ENCODE results near the gene FILIP1.

The FILIP1 gene

DNA sequence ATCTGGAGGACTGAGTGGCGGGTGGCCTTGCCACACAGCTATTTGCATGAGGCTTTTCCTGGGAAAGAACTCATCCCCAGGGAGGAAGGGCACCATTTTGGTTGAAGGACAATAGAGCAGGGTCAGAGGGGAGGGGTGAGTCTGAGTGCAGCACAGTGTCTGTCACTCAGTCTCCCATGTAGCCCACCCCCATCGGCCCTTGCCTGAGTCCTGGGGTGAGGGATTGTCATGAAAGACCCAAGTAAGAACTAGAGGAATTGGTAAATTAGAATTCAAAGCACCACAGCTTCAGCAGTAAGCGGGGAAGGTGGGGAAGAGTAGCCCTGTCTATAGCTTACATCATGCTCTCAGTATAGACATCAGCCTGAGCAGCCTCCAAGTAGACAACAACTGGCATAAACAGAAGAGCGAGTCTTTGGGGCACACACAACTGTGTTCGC, 118.6 kb downstream of the FILIP1 start:
- DNase-seq: no peak

DNA sequence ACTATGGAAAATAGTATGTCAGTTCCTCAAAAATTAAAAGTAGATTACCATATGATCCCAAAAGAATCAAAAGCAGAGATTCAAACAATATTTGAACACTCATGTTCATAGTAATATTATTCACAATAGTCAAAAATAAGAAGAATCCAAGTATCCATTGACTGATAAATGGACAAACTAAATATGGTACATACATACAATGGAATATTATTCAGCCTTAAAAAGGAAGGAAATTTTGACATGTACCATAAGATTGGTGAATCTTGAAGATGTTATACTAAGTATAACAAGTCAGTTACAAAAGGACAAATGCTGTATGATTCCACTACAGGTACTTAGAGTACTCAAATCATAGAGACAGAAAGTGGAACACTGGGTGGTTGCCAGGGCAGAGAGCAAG, 120.7 kb downstream of the FILIP1 start:
- no peak for DNase-seq

DNA sequence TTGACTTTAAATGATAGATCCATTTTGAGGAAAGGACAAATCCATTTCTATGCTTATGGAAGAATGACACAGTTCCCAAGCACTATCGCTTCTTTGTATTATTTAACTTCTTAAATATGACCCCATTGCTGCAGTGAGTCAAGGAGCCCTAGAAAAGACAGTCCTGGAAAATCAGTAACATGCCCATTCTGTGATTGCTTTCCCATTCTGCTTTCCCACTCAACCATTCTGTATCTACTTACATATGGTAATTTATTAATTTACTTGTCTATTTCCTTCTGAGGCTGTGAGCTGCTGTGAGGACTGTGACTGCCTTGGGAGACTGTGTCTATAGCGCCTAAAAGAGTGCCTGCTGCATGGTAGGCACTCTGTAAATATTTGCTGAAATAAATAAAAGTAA, 123.6 kb downstream of the FILIP1 start:
- no peak for DNase-seq

DNA sequence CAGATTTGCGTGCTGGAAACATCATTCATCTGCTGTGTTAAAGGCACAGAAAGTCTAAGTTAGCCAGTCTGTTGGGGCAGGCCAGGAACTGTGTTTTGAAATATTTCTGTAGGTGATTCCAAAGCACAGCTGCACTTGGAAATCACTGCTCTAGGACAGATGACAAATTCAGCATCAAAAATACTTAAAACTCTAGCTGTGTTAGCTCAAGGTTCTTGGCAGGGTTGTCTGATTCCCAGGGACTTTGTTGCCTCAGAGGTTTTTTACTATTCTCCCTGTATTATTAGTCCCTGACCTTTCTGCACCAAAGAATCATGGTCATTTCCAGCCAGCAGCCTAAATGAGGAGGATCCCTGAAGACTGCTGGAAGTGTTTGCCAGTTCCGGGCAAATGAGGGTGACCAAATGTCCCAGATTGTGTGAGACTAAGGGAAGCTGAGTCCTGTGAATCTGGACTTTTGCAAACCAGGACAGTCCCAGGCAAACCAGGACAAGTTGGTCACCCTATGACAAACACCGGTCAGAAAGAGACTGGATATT, 124.7 kb downstream of the FILIP1 start:
- no peak for DNase-seq

DNA sequence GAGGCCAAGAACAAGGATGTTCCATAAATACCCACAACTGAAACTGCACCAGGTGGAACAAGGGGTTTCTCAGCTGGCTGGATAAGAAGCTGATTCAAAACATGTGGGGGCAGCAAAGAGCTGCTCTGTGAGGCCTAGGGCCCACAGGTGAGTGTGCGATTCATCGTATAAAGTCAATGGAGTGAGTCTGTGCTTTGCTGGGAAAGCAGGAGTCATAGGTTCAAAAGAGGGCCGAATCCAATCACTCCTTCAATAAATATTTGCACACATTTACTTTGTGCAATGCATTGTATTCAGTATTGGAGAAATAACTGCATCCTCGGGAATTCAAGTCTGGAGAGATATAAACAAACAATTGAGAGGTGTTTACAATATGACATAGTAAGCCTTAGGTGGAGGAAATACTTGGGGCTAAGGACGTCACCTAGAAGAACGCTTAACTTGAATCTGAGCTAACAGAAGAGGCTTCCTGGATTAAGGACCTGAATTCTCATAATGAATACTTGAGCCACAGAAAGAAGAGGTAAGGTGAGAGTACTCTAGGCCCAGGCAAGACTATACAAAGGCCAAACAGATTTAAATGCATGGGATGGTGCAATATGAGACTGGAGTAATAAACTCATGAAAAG, 125.3 kb downstream of the FILIP1 start:
- DNase-seq: peak; percentile 29

DNA sequence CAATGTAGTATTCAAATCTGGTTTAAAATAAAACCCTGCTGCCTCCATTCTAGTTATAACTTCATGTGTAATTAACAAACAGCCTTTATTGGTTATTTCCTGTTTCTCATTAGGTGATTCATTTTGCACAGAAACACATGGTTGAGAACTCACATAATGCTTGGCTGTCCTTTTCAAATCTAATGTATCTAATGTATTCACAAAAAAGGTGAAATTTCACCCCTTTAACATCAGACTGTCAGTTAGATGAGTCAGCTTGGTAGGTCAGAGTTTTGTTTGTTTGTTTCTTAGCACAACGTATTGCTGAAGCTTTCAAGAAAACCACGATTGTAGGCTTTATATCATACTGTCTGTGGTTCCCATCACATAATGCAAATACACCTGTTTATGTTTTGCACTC, 130.3 kb downstream of the FILIP1 start:
- DNase-seq: no peak

DNA sequence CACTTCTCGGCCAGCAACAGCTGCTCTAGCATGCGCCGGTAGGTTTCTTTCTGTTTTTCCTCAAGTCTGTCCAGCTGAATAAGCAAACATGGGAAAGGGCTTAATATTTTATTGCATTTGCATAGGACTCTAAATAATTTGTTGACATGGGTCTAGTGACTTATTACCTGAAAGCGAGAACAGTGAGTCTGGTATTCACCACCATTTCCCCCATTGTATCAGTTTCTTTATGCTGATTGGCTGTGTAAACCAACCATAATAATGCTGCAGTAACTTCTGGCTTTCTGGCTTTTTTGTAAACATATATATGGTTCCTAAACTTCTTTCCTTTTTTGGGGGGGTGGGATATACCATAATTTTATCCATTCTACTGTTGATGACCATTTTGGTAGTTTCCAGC, 140.0 kb downstream of the FILIP1 start:
- no peak for DNase-seq

DNA sequence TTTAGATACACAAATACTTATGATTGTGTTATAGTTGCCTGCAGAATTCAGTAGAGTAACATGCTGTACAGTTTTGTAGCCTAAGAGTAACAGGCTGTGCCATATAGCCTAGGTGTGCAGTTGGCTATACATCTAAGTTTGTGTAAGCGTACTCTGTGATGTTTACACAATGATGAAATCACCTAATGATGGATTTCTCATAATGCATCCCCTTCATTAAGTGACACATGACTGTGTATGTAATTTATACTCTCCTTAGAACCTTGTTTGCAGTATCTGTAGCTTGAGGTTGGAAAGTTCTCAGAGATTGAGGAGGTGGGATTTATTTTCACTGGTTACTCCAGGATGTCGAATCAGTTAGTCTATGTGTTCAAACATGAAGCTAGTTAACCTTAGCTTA, 142.0 kb downstream of the FILIP1 start:
- DNase-seq: no peak

DNA sequence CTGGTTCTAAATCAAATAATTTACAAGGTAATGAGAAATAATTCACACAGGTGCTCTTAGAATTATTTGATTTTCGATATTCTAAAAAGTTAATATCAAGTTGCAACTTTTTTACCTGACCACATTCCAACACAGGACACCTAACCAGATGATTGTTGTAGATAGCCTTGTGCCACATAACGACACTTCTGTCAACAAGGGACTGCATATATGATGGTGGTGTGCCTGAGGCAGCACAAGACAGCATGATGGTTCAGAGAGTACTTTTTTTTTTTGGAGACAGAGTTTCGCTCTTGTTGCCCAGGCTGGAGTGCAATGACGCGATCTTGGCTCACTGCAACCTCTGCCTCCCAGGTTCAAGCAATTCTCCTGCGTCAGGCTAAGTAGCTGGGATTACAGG, 142.8 kb downstream of the FILIP1 start:
- no peak for DNase-seq

DNA sequence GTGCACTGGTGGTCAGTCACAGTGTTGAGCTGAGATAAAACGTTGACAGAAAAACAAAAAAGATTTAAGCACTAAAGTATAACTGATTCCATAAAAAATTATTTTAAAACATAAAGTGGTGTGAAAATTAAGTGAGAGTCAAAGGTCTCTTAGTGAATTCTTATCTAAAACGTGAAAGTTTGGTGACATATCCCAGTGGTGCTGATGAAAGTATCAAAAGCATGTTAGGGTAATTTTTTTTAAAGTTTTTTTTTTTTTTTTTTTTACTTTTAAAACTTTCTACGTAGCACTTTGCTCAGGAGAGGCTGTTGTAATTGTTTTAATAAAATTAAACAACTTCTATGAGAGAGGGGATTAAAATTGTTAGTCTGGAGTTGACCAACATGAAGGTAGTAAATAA, 143.4 kb downstream of the FILIP1 start:
- no peak for DNase-seq

DNA sequence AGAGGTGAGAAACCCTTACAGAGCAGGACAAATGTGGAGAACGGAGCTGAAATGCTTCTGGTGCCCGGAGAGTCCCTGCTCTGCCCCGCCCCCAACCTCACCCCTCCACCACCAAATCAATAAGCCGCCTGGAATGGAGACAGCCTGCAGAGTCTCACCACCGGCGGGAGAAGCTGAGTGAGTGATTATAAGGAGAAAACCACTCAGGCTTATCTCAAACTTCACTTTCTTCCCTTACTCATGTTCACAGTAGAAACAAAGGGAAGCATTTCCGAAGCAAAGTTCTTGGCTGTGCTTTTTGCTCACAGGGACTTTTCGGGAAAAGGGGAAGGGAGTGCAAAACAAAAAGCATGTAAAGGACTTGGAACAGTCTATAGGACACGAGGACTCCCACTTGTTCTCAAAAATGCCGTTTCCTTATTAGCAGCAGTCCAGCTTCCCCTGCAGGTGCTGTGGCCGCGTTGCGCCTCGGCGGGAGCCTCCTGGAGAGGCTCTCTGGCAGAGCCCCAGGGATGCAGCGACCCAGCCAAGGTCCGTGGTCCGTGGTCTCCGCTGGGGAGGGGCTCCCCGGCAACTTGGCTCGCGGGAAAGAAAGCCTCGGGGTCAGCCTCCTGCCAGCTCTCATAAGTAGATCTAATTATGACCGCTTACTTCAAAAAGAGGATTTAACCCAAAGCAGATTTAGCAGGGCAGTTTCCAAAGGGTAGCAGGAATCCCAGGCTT, 144.2 kb downstream of the FILIP1 start:
- DNase-seq: peak; percentile 42

DNA sequence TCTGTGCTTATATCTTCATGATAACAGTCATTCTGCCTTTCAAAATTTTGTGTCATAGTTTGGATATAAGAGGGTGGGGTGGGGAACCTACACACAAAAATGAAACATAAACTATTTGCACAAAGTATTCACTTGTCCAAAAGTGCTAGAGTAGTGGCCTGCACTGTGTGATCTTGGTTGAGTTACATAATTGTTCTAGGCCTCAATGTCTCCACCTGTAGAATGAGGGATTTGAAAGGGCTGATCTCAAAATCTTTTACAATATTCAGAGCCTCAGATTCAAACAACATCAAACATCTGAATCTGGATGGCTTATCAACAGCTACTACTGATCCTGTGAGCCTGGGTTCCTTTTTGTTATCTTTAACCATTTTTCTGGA, 144.7 kb downstream of the FILIP1 start:
- DNase-seq: no peak

DNA sequence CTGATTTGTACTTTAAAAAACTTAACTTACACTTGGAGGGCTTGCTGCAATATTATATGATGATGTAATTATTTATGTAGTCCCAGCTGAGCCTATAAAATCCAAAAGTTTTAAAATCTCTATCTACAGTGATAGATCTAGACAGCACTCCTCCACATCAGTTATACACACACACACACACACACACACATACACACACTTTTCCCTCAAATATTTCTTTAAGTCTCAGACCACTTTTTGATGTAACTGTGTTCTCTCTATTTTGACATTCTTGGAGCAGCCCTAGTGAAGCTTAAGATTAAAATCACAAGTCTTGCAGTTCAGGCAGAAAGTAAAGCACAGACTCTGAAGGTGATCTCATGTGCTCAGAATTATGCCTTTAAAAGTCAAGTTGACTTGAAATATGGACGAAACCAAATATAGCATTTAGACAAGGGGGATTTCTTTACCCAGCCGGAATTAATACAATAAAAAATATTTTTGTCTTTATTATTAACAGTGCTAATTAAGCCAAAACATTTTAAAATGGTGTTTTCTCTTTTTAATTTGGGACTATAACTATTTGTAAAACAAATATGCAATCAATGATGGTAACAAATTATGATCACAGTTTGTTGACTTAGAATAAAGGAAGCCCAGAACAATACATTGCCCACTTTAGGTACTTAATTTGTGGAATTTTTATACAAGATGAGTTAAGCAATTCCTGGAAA, 145.5 kb downstream of the FILIP1 start:
- DNase-seq: no peak

DNA sequence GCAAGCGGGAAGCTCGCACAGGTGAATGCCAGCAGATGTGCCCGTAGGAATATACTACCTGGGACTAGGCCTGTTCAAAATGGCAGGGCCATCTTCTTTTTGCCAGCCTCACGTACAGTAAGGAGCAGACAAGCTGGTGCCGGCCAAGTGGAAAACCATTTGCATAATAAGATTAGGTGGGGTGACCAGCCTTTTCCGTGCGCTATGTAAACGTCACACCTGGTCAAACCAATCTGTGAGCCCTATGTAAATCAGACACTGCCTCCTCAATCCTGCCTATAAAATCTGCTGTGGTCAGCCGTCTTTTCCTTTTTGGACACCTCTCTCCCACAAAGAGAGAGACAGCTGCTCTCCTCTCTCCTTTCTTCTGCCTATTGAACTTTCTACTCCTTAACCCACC, 148.2 kb downstream of the FILIP1 start:
- DNase-seq: no peak

DNA sequence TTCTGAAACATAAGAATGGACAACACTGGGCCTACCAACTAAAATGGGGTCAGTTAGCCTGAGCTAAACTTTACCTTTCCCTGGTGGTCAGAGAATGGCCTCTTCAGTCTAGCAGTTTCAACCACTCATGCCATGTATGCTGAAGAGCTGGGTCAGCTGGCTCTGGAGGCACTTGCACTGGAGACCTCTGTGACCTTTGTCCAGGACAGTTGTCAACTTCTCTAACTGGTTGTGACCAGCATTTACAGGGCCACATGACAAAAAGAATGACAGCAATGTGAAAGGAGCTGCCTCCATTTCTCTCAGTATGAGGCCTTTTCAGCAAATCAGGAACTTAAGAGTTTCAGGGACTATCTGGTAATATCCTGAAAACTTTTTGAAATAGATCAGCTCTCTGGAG, 149.1 kb downstream of the FILIP1 start:
- no peak for DNase-seq

DNA sequence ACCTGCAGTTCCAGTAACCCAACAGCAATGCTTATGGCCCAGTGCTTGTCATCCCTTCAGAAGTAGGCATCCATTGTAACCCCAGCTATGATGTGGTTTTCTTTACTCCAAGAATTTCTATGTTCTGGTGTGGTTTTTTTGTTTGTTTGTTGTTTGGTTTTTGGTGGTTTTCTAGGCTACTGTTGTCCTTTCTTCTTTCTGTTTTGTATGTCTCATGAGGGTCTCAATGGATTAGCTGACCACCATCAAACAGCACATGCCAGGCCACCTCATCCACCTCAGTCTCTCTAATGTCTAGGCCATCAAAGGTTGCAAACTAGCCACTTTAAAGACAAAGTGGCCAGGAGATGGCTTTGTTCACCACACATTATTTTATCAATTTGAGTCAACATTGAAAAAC, 149.6 kb downstream of the FILIP1 start:
- no peak for DNase-seq

DNA sequence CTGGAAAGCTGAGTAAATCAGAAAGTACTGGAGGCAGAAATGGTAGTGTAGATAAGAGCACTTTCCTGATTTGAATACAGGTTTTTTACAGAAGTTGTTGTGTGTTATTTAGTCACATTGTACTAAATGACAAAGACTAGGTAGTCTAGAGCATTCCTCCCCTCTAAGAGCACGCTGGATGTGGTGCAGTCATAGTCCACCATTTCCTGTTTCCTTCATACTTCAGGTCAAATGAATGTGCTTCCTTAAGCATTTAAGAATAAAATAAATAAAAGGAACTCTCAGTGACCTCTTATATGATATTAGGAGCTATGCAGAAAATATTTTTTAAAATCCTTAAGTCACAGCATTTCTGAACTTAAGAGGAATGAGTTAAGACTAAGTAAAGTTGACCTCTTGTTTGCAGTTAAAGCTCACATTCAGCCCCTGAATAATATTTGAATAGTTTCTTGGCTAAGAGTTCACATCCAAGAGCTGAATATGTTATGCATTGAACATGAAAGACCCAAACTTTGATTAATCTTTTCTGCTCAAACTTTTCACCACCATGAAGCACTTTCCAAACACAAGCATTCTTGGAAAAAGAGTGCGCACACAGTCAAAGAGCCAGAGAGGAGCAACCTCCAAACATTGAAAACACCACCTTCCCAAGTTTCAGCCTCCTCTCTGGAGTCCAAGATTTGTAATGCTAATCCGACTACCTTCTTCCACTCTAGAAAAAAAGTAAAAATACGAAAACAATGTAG, 155.6 kb downstream of the FILIP1 start:
- DNase-seq: no peak

DNA sequence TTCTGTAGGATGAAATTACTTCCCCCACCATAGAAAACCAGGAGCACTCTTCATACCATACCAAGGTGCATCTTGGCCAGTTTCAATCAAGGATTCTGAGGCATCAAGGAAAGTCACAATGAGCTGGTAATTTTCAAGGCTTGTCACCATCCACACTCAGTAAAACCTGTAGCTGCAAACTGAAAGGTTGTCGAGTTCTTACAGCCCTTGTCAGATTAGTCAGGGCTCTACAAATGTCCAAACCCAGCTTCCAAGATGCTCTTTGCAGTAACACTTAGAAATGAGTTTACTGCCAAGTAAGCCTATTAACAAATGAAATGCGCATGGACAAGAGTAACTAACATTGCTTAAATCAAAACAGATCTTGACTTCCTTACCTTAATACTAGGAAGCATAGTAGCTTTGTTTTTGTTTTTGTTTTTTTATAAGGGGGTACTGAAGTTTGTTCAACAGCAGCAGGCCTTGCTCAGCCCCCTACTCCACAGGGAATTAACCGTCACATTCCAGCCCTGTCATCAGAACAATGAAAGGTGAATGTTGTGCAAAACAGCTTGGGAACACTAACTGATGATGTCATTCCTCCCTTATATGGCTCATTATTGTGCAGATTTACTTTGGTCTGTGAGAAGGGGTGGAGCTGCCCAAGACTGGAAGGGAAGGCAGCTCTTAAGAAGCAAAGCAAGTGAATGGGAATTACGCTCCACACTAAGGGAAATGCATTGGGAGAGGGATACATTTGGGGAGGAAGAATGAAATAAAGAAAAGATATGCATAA, 159.1 kb downstream of the FILIP1 start:
- no peak for DNase-seq

DNA sequence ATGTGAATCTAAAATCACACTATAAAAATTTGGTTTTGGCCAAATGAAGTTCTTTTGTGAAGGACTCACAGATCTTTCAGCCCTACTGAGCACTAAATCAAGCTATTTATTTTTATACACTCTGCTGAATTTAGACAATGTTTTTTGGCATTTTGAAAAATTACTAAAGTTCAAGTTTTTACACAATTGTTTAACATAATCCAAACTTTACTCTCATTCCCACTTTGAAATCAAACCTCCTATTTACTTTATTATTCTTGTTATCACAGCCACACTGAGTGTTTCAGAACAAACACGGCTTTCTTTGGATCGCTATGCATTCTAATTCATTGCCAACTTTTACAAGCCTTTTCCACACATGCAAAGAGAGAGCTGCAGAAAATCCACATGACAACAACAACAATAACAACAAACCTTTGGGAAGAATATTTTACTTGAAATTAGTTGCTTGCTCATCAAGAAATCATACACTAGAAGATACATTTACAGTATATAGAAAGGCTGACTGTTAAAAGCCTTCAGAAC, 159.9 kb downstream of the FILIP1 start:
- no peak for DNase-seq

DNA sequence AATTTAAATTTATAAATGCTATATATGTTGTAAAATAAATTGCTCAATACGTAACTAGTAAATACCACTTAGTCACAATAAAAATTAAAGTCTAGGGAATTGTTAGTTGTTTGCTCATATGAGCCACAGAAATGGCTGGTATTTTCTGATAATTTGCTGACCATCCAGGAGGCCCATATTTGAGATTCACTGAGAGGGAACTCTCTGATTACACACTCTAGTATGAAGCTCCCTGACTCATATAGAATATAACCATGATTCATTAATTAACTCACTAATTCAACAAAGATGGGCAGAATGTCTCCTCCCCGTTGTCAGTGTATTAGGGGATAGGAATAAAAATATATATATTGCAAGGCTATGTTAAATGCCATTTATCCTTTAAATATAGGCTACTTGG, 162.4 kb downstream of the FILIP1 start:
- DNase-seq: no peak

DNA sequence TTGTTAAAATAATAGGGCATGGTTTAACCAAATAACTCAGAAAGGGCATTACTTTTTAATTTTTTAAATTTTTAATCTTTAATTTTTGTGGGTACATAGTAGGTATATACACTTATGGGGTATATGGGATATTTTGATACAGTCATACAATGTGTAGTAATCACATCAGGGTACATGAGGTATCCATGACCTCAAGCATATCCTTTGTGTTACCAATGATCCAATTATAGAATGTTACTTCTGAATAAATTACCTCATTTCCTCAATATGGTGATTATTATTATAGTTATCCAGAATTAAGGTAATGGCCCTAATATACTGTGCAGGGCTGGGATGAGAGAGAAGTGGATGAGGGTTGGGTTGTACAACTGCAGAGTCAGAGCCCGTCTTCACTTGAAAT, 163.9 kb downstream of the FILIP1 start:
- no peak for DNase-seq

DNA sequence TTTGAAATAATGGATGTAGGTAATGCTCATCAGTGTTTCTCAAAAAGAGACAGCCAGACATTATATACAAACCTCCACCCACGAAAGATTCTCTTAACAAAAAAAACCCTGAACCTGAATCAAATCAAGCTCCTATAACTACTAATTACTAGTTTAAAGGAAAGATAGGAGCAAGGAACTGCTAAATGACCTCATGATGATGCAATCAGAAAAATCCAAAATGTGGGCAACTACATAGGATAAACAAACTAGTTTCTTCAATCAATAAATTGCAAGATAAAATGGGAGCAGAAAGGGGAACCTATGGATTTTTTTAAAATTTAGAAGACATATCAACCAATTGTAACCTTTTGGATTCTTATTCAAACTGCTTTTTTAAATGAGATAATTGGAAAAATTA, 165.8 kb downstream of the FILIP1 start:
- no peak for DNase-seq
